ENCODE results near the gene BRD7. TPM values are rescaled to one million over a fixed set of nuclear protein-coding genes. Genes with fewer than 3 reads are reported as not detected.

Gene BRD7
- total RNA-seq, 1 donor from 2014 or later = 112 TPM

GRCh38 chr16:50395763-50396710 lies 27.2 kb upstream of the BRD7 start:
- peaks cover 6% of the 10 kb centered on the region for H3K27me3 Mint-ChIP-seq (ENCODE audit: unreplicated experiment)
- no peak for DNase-seq (ENCODE audit: low spot score)
- TF ChIP-seq CTCF (IDR thresholded peaks at IDR 0.05; ENCODE audit: unreplicated experiment) = no peak

GRCh38 chr16:50393858-50394802 lies 25.3 kb upstream of the BRD7 start:
- H3K4me3 Mint-ChIP-seq (ENCODE audit: unreplicated experiment) = no peak overlapping the region
- no peak overlapping the region for H3K27ac Mint-ChIP-seq (ENCODE audit: unreplicated experiment)
- no peaks in the 10 kb centered on the region for H3K9me3 Mint-ChIP-seq (ENCODE audit: unreplicated experiment)
- peaks cover 6% of the 10 kb centered on the region for H3K27me3 Mint-ChIP-seq (ENCODE audit: unreplicated experiment)
- no peaks in the 10 kb centered on the region for H3K4me1 Mint-ChIP-seq (ENCODE audit: unreplicated experiment)
- DNase-seq (ENCODE audit: low spot score) = no peak
- H3K36me3 Mint-ChIP-seq (ENCODE audit: low read depth, unreplicated experiment) = no peaks in the 10 kb centered on the region
- TF ChIP-seq CTCF (IDR thresholded peaks at IDR 0.05; ENCODE audit: unreplicated experiment) = no peak

More at GRCh38 chr16:50395763-50396710, 27.2 kb upstream of the BRD7 start:
- Mint-ChIP-seq H3K36me3 (ENCODE audit: low read depth, unreplicated experiment) (no peaks in the 10 kb centered on the region), H3K9me3 (ENCODE audit: unreplicated experiment) (no peaks in the 10 kb centered on the region), H3K4me1 (ENCODE audit: unreplicated experiment) (no peaks in the 10 kb centered on the region), H3K4me3 (ENCODE audit: unreplicated experiment) (no peak overlapping the region), H3K27ac (ENCODE audit: unreplicated experiment) (no peak overlapping the region)

GRCh38 chr16:50393416-50393815 lies 24.6 kb upstream of the BRD7 start:
- no peaks in the 10 kb centered on the region for H3K36me3 Mint-ChIP-seq (ENCODE audit: low read depth, unreplicated experiment)
- no peak for TF ChIP-seq CTCF (IDR thresholded peaks at IDR 0.05; ENCODE audit: unreplicated experiment)
- no peak for DNase-seq (ENCODE audit: low spot score)
- no peak overlapping the region for H3K4me3 Mint-ChIP-seq (ENCODE audit: unreplicated experiment)
- H3K4me1 Mint-ChIP-seq (ENCODE audit: unreplicated experiment) = no peaks in the 10 kb centered on the region
- H3K9me3 Mint-ChIP-seq (ENCODE audit: unreplicated experiment) = no peaks in the 10 kb centered on the region
- no peak overlapping the region for H3K27ac Mint-ChIP-seq (ENCODE audit: unreplicated experiment)
- peaks cover 6% of the 10 kb centered on the region for H3K27me3 Mint-ChIP-seq (ENCODE audit: unreplicated experiment)

GRCh38 chr16:50390914-50391716 lies 22.3 kb upstream of the BRD7 start:
- H3K4me3 Mint-ChIP-seq (ENCODE audit: unreplicated experiment) = no peak overlapping the region

More at GRCh38 chr16:50390914-50391716, 22.3 kb upstream of the BRD7 start:
- Mint-ChIP-seq H3K4me1 (ENCODE audit: unreplicated experiment) (no peaks in the 10 kb centered on the region), H3K9me3 (ENCODE audit: unreplicated experiment) (no peaks in the 10 kb centered on the region), H3K36me3 (ENCODE audit: low read depth, unreplicated experiment) (no peaks in the 10 kb centered on the region), H3K27ac (ENCODE audit: unreplicated experiment) (no peak overlapping the region), H3K27me3 (ENCODE audit: unreplicated experiment) (peaks cover 6% of the 10 kb centered on the region)
- TF ChIP-seq CTCF (IDR thresholded peaks at IDR 0.05; ENCODE audit: unreplicated experiment) = no peak
- no peak for DNase-seq (ENCODE audit: low spot score)

Measured in endothelial cell (in vitro differentiated cells).